GM19043 (cell line): ENCODE results near the gene PROCR.
"Not testable (repeated sequence)": the region's sequence is repeated elsewhere in the genome, so short reads cannot be mapped to it uniquely, and the experiment has no call there.

Experiments used
- ATAC-seq: cut with Tn5 transposase; IDR thresholded peaks from one replicate; pipeline ENCODE4 v1.9.1; 2021; ENCODE audit warnings: low read depth; ENCODE audit not compliant: unreplicated experiment

PROCR gene

DNA sequence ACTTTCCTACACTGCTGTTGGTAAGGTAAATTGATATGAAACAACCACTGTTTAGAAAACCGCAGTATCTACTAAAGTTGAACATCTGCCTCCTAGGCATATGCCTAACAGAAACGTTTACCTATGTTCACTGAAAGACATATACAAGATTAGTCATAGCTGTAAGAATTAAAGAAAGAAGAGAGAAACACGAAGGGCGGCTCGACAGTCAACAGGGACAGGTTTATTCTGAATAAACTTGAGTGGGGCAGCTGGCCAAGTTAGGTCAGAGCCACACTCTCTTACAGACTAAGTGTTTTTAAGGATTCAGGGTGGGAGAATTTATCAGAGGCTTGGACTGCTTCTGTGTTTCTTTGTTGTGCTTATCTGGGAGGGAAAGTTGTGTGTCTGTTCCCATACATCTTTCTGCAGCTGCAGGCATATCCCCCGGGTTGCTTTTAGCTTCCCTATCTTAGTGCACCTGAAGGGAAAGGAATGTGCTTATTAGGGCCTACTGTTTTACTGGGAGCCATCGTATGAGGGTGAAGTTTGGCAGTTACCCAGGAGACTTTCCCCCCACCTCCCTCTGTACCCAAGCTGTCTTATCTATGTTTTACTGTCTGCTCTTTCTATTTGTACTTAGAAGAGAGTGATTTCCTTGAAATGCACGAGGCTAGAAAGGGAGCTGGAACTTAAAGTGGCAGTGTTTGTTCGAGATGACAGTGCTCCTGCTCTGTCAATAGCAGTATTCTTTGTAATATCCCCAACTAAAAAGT is 20.4 kb downstream of the PROCR start:
- ATAC-seq: no peak

DNA sequence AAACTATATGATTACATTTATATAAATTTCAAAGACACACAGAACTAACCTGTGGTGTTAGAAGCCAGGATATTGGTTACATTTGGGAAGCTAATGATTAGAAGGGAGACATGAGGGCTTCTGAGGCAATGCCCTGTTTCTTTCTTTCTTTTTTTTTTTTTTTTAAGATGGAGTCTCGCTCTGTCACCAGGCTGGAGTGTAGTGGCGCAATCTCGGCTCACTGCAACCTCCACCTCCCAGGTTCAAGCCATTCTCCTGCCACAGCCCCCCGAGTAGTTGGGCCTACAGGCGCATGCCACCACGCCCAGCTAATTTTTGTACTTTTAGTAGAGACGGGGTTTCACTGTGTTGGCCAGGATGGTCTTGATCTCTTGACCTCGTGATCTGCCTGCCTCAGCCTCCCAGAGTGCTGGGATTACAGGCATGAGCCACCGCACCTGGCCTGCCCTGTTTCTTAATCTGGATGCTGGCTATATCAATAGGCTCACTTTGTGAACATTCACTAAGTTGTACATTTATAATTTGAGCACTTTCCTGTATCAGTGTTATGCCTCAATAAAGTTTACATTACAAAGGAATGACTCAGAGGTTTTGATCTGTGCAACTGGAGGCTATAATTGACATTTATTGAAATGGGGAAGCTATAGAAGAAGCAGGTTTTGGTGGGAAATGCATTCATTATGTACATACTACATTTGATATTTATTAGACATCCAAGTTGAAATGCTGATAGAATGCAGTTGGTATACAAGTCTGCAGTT is 21.3 kb downstream of the PROCR start:
- not testable (repeated sequence) for ATAC-seq

DNA sequence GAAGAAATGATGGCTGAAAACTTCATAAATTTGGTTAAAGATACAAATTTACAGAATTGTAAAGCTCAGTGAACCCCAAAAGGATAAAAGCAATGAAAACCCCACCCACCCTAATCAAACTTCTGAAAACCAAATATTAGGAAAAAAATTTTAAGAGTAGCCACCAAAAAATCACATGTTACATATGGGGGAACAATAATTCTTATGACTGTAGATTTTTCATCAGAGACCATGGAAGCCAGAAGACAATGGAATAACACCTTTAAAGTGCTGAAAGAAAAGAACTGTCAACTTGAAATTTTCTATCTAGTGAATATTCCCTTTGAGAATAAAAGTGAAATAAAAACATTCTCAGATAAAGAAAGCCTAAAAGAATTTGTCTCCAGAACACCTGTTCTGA is 24.4 kb downstream of the PROCR start:
- no peak for ATAC-seq

DNA sequence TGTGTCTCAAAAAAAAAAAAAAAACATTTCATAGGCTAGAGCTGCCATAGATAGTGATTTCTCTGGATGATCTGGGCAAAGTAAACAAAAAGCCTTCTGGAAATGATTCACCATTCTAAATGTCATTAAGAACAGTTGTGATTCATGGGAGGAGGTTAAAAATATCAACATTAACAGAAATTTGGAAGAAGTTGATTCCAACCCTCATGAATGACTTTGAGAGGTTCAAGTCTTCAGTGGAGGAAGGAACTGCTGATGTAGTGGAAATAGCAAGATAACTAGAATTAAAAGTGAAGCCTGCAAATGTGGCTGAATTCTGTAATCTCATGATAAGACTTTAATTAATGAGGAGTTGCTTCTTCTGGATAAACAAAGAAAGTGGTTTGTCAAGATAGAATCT is 27.9 kb downstream of the PROCR start:
- ATAC-seq: no peak

DNA sequence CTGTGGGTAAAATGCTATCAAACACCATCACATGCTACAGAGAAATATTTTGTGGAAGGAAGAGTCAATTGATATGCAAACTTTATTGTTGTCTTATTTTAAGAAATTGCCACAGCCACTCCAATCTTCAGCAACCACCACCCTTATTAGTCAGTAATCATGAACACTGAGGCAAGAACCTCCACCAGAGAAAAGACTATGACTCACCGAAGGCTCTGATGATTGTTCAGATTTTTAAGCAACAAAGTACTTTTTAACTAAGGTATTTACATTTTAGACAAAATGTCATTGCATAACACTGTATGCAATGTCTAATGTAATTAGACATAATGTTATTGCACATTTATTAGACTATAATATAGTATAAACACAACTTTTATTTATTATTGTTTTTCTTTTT is 28.4 kb downstream of the PROCR start:
- ATAC-seq: no peak

DNA sequence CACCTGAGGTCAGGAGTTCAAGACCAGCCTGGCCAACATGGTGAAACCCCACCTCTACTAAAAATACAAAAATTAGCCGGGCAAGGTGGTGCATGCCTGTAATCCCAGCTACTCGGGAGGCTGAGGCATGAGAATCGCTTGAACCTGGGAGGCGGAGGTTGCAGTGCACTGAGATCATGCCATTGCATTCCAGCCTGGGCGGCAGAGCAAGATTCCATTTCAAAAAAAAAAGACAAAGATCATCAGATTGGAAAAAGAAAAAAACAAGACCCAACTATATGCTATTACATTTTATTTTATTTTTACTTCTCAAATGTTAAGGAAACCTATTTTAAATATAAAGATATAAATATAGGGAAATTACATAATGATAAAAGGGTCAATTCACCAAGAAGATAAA is 29.6 kb downstream of the PROCR start:
- not testable (repeated sequence) for ATAC-seq

DNA sequence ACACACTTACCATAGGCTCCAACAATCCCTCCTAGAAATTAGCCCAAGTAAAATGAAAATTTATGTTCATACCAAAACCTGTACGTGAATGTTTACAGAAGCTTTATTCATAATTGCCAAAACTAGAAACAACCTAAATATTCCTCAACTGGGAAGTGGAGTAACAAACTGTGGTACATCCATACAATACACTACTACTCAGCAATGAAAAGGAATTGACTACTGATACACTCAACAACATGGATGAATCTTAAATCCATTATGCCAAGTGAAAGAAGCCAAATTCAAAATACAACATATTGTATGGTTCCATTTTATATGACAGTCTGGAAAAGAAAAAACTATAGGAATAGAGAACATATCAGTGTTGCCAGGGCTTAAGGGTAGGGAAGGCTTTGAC is 34.9 kb downstream of the PROCR start:
- no peak for ATAC-seq

DNA sequence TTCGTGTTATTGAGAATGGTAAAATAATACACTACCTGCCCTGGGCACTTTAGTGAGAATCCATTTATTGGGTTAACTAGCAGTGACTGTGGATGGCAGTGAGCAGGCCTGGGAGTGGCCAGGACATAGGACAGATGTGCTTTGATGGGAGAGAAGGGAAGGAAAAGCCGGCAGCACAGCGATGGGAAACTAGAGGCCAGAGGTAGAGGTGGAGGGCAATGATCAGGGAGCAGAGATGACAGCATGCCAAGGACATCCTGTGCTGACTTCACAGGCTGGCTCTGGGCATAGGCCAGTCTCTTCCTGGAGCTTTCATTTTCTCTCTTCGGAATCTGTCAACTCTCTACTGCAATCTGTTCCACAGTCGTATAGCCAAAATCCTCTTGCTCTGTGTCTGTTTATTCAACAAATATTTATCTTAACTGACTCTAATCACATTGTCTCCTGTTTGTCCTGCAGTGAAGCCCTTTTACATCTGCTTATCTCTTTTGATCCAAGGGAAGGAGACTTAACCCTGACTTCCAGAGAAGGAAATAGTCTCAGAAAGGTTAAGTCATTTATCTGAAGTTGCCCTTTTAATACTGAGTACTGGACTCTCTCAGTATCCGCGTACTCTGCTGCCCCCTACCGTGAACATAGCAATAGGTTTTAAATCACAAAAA is 36.2 kb downstream of the PROCR start:
- ATAC-seq: no peak

DNA sequence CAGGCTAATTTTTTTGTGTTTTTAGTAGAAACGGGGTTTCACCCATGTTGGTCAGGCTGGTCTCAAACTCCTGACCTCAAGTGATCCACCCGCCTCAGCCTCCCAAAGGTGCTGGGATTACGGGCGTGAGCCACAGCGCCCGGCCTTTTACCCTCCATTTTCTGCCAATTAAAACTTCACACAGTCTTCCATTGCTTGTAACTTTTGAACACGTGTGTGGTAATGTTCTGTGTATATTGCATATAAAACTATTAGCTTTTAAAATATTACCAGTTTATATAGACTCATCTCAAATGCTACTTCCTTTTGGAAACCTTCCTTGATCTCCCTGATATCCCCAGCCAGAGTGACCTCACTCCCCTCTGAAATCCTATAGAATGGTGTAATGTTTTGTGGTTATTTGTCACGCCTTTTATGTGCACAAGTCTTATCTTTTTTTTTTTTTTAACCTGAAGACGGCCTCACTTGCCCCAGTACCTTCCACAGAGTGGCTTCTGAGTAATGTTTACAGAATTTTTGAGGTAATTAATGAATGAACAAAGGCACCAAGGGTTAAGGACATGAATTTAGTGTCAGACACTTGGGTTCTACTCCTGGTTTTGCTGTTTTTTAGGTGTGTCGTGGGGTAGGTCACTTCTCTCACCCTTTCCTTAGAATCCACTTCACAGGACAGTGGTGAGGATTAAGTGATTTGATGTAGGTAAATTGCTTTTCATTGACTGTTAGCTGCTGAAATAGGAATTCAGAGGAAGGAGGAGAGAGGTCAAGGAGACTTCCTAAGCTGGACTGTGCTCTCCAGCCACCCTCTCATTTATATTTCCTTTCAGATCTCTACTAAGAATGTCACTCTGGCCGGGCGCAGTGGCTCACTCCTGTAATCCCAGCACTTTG is 43.4 kb downstream of the PROCR start:
- no peak for ATAC-seq

DNA sequence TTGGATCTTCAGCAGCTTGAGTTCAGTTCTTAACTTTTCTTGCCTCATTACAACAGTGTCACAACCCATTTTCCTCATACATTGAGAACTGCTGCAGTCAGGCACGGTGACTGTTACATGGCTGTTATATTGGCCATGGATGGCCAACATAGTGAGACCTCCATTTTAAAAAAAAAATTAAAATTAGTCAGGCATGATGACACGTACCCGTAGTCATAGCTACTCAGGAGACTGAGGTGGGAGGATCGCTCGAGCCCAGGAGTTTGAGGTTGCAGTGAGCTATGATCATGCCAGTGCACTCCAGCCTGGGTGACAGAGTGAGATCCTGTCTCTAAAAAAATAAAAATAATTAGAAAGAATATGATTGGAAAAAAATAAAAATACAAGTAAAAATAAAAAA is 44.7 kb downstream of the PROCR start:
- ATAC-seq: no peak

DNA sequence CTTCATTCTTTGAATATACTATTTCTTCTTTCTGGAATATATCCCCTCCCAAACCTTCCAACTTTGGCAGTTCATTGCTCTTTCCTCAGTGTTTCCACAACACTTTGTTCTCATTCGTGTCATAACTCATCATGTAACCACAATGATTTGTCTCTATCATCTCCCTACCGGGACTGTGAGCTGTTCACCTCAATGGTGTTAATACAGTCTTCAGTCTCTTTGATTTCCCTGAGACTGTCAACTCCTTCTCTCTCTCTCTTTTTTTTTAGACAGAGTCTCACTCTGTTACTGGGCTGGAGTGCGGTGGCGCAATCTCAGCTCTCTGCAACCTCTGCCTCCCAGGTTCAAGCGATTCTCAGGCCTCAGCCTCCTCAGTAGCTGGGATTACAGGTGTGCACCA is 52.1 kb downstream of the PROCR start:
- no peak for ATAC-seq

DNA sequence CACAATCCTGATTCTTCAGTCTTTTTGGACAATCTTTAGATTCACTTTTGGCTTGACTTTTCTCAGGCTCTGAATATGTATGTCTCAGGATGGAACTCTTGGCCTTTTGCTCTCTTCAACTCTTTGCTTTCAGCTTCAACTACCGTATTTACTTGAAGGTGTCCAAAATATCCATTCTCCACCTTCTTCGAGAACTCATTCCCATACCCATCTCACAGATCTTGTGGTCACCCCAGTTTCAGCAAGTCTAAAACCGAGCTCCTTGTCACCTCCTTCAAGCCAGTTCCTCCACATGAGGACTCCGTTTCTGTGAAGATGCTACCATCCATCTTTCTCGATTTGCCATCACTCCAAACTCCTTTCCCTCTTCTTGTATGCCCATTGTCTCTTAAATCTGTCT is 52.7 kb downstream of the PROCR start:
- ATAC-seq: no peak

DNA sequence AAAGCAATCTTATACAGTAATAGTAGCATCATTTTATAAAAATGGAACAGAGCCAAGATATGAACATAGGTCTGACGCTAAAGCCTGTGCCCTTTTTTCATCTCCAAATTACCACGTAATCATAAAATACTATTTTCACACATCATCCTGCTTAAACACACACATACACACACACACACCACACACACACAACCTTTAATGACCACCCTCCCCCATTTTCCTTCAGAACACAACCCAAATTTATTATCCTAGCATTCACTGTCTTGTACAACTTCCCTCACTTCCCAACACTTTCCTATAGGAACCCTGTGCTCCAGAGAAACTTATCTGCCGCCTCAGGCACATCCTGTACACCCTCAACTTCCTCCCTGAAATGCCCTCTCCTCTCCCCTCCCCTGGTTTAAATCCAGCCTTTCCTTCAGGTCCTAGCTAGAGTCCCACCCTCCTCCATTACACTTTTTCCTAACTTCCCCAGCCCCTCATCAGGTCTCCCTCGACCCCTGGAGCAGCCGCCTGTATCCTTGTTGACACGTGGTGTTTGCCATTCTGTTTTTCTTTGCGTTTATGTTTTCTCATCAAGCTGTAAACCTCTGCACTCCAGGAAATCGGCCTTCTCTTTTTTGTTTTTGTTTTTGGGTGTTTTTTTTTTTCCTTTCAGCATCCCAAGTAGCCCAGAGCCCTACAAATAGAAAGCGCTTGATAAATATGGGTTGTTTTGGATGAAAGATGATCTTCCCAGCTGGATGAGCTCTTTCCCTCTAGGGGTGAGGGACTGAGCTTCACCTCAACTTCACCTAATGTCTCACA is 53.6 kb downstream of the PROCR start:
- ATAC-seq: no peak

DNA sequence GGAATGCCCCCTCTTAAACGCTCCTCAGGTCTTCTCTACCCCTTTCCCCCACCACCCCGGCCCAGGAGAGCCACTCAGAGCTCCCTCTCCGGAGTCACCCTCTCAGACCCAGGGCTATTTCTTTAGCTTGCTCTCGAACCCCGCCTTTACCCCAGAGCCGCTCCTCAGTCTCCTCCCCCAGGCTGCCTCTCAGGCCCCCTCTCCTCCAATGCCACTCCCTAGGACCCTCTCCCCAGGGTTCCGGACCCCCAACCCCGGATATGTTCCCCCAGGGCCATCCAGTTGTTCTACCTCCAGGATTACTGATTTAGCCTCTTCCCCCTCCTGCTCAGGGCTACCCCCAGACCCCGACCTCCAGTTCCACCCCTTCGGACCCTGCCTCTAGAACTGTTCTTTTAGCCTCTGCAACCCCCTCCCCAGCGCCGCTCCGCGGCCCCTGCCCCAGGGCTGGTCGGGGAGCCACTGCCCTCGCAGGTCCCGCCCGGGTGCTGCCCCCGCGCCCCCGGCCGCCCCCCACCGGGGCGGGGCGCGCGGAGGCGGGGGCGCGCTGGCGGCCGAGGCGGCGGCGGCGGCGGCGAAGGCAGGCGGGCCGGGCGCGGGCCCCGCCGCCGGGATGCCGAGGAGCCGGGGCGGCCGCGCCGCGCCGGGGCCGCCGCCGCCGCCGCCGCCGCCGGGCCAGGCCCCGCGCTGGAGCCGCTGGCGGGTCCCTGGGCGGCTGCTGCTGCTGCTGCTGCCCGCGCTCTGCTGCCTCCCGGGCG is 54.4 kb downstream of the PROCR start, which contains the start of gene MMP24:
Gene MMP24 (plus strand): TSS at position 565 of the 758 bp plus-strand sequence. CDS start 49 bp downstream, at position 614.
- no peak for ATAC-seq
